GM12872 (cell line): Measurements from ENCODE around the gene MIDN.

ENCODE experiments used
- CTCF ChIP-seq: IDR thresholded peaks from 3 replicates; pipeline ENCODE4 v1.5.1; 2011; ENCODE audit warnings: low read depth, mild to moderate bottlenecking, low read length, moderate library complexity; ENCODE audit not compliant: insufficient read depth

Gene MIDN

GRCh38 chr19:1211494-1212234 is 36.7 kb upstream of the MIDN start:
- no peak for TF ChIP-seq CTCF

GRCh38 chr19:1213391-1214286 is 34.7 kb upstream of the MIDN start:
- TF ChIP-seq CTCF = no peak

DNA sequence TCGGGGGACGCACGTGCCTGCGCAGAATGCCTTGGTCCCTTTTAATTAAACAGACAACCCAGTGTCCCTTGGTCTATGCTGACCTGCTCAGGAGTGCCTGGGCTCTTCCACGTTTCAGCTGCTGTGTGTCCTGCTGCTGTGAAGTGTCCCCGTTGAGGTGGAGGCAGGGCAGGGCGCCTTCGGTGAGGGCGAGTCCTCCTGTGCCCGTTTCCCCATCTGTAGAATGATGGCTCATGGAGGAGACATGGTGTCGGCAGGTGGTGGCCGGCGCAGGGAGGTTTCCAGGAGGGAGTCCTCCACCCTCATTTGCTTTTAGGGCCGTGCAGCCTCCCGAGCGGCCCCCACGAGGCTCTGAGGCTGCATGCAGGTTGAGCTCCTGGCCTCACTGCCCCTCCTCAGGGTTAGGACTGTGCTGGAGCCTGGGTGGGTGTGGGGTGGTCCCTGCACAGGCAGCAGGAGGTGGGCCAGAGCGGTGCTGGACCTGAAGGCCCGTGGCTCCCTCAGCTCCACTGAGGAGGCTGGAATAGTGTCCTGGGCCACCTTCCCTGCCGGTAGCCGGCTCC is 34.0 kb upstream of the MIDN start:
- TF ChIP-seq CTCF = no peak

DNA sequence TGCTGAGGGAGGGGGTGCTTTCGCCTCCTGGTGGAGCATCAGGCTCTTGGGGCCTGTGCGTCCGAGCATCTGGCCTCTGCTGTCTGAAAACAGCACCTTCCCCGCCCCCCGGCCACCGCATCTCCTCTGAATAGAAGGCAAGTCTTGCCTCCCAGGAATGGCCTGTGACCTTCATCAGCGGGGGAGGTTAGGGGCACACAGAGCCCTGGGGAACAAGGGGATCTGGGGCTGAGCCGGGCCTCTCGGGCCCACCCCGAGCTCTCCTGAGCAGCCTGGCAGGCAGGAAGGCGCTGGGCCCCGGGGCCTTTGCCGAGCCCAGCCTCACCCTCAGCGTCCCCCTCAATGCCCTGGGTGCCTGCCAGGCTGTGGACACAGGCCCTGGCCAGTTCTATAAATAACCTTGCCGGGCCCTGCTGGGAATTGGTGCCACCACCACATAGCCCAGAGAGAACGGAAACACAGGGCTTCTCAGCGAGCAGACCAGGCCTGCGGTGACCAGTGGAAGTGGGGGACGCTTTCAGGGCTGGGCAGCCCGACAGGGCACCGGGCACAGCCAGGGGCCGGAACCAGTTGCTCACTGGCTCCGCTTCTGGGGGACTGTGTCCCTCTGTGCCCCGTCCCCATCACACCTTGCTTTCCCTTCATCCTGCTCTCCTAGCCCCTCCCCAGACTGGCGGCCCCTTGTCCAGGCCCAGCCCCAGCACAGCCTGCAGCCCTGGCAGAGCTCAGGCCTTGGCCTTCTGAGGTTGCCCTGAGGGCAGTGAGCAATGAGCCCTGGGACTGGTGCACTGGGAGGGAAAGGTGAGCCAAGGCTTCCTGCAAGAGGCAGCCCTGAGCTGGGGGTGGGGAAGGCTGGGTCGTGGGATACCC is 33.3 kb upstream of the MIDN start:
- TF ChIP-seq CTCF = no peak

DNA sequence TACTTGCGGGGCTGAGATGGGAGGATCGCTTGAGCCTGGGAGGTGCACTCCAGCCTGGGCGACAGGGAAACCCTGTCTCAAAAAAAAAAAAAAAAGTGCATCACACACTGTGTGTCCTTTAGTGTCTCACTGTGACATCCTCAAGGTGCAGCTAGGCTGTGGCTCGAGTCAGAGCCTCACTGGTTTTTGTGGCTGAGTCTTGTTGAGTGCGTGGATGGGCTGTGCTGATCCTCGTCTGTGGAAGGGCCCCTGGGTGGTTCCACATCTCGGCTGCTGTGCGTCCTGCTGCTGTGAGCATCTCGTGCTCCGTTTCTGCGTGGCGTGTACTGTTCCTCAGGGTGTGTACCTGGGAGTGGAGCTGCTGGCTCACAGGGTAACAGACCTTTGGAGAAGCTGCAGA is 31.6 kb upstream of the MIDN start:
- no peak for TF ChIP-seq CTCF

DNA sequence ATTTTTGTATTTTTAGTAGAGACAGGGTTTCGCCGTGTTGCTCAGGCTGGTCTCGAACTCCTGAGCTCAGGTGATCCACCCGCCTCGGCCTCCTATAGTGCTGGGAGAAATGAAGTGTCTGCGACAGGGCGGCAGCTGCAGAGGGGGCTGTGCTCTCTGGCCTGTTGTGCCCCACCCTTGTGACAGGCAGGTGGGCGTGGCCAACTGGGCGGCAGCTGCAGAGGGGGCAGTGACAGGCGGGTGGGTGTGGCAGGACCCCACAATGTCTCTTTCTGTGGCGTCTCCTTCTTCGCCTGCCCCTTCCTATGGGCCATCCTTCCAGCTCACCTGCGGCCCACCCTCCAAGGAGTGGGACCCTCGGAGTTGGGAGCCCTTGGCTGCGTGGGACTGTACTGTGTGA is 31.0 kb upstream of the MIDN start:
- no peak for TF ChIP-seq CTCF
